CD4-positive, alpha-beta T cell treated with Interleukin-4 for 1 hour (primary cell): ENCODE results near the gene THOC5.
A peak's percentile ranks its signal among the peaks of the same experiment; 100 is the strongest.

Experiments
- DNase-seq, 2 donors: peaks; one replicate each; pipeline ENCODE4 v3.0.0-alpha.2; 2020 to 2022

The THOC5 gene

GRCh38 chr22:29470159-29470855 lies 83.2 kb downstream of the THOC5 start:
- DNase-seq, result peak; percentile 54 to 66

- no peak for DNase-seq
Observed at GRCh38 chr22:29469755-29470154, 83.8 kb downstream of the THOC5 start.

DNA sequence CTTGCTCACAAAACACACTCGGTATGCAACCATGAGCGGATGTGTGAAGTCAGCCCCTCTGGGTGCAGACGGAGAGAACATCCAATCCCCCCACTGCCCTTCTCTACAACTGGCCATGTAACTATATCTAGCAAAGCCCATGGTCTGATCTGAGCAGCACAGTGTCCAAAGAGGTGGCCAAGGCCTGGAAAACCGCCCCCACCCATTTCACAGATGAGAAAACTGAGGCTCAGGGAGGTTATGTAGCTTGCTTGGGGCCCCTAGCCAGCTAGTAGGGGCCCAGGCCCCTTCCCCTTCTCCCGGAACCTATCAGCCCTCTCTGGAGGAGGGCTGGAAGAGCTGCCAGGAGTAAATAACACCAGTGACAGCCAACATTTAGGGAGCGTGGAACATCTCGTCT lies 89.0 kb downstream of the THOC5 start:
- no peak for DNase-seq

DNA sequence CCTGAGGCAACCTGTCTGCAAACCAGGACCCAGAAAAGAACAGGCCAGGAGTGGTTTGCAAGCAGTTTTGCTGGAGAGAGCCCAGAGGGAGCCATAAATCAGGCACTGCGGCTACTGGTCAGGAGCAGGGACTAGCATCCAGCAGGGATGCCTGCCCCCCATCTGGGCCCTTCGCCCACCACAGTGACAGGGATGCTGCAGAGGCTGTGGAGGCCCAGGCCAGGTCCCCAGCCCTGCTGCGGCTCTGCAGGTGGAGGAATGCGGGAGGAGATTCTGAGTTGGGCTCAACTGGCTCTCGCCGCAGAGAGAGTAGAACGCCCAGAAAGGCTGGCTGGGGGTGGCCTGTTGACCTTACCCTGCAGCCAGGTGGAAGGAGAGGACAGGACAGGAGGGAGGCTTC lies 89.9 kb downstream of the THOC5 start:
- DNase-seq, result no peak

- DNase-seq, result no peak
Observed at GRCh38 chr22:29461263-29461662, 92.3 kb downstream of the THOC5 start.

DNA sequence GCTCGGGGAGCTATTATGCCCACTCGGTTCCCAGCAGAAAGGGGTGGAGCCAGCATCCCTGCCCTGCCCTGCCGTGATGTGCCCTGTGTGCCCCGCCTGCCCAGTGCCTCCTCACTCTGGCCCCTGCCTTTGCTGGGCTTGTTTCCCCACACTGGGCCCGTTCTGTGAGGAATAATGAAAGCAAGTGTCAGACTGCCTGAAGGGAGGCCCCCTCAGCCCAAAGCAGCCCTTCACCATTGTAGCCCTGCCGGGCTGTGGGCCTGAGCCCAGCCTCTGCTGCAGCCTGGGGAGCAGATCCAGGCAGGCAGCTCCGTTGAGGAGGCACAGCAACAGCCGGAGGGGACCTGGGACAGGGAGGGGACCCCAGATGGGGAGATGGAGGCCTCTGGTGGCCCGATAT lies 93.8 kb downstream of the THOC5 start:
- no peak for DNase-seq

GRCh38 chr22:29458551-29458950 lies 95.0 kb downstream of the THOC5 start:
- no peak for DNase-seq

DNA sequence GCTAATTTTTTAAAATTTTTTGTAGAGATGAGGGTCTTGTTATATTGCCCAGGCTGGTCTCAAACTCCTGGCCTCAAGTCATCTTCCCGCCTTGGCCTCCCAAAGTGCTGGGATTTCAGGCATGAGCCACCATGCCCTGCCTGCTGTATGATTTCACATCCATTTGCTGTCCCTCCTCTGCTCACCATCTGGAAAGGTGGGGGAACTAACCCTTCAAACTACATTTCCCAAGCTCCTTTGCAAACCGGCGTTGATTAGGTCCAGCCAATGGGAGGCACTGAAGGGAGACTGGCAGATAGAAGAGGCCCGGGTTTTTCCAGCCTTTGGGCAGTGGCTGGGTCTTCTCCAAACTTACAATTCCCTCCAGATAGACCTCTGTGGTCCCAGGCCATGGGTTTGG lies 95.8 kb downstream of the THOC5 start:
- DNase-seq, result peak; percentile 15 to 22

GRCh38 chr22:29456211-29456671 lies 97.3 kb downstream of the THOC5 start:
- DNase-seq, result no peak
